ENCODE data around the gene CTSG.
"Not testable (repeated sequence)": the region's sequence is repeated elsewhere in the genome, so short reads cannot be mapped to it uniquely, and the experiment has no call there.

The CTSG gene

DNA sequence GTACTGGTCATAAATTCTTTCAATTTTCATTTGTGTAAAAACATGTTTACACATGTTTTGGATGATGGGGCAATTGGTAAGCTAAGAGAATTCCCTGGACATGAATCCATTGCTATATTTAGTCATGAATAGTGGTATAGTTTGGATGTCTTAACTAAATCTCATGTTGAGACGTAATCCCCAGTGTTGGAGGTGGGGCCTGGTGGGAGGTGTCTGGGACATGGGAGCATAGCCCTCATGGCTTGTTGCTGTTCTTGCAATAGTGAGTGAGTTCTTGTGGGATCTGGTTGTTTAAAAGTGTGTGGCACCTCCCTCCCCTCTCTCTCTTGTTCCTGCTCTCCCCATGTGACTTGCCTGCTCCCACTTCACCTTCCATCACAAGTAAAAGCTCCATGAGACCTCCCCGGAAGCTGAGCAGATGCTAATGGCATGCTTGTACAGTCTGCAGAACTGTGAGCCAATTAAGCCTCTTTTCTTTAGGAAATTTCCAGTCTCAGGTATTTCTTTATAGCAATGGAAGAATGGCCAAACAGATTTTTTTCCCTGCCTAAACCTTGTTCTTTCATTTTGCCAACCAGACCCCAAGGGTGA, 33.6 kb downstream of the CTSG start:
- no peak for DNase-seq

DNA sequence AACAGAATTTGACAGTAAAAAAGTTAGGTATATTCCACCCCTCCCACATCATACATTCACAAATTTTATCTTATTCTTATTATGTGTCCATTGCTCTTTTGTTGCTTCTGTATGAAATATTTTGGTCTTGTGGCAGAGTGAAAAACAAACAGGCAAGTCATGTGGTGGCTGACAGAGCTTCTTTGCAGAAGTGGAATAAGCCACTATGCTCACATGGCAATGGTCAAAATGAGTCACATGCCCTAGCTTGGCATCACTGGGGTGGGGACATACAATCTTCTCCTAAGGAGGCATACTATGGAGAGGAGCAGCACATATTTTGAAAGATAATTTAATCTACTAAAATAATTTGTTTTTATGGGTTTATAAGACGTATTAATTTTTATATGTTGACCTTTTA, 40.3 kb downstream of the CTSG start:
- no peak for DNase-seq

DNA sequence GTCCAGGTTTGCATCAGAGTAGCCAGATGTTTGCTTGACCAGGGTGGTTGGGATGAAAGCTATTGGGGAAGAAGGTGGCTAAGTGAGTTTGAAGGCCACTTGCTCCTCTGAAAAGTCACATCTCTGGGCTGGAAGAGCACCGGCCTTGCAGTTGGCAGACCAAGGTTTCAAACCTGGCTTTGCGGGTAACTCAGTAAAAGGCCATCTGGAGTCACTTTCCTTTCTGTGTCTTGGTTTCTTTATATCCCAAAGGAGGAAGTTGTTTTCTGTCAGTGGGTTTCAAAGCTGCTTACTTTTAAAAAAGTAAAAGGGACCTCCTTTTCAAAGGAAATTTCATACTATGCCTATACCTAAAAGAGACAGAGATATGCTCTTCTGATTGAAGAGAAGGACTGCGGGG, 41.8 kb downstream of the CTSG start:
- no peak for DNase-seq

DNA sequence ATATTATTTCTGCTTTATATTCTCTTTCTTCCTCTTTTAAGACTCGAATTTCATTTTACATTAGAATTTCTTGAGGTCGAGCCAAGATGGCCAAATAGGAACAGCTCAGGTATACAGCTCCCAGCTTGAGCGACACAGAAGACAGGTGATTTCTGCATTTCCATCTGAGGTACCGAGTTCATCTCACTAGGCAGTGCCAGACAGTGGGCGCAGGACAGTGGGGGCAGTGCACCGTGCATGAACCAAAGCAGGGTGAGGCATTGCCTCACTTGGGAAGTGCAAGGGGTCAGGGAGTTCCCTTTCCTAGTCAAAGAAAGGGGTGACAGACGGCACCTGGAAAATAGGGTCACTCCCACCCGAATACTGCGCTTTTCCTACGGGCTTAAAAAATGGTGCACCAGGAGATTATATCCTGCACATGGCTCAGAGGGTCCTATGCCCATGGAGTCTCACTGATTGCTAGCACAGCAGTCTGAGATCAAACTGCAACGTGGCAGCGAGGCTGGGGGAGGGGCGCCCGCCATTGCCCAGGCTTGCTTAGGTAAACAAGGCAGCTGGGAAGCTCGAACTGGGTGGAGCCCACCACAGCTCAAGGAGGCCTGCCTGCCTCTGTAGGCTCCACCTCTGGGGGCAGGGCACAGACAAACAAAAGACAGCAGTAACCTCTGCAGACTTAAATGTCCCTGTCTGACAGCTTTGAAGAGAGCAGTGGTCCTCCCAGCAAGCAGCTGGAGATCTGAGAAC, 50.0 kb downstream of the CTSG start:
- not testable (repeated sequence) for DNase-seq
